ENCODE measurements around the gene TEAD1. TPM values are rescaled to one million over a fixed set of nuclear protein-coding genes. Genes with fewer than 3 reads are reported as not detected.

The TEAD1 gene
- polyA plus RNA-seq, 1 experiment, result 113 TPM

- Histone ChIP-seq H3K27me3 (ENCODE audit: control insufficient read depth, insufficient read depth, low read length) (no peaks in the 10 kb centered on the region), H3K4me3 (ENCODE audit: low read depth, low read length) (no peak overlapping the region), H3K9me3 (ENCODE audit: control insufficient read depth, insufficient read depth, low read length) (no peaks in the 10 kb centered on the region), H3K27ac (ENCODE audit: low read depth, low read length) (peak overlapping the region; percentile 60)
- ChIA-PET POLR2A (no interaction called here), CTCF (interaction anchor here (0.8 to 1.4 kb wide), 3 partner anchors 58 to 480 kb away, joined by 3 read pairs; no protein-coding TSS in a partner anchor)
- no peak for DNase-seq (ENCODE audit: low read depth, low spot score)
- no peak for TF ChIP-seq CTCF (IDR thresholded peaks at IDR 0.05; ENCODE audit: low read depth, low read length)
Observed at GRCh38 chr11:12810568-12810894, 136.3 kb downstream of the TEAD1 start.

- no peak overlapping the region for H3K27ac ChIP-seq (ENCODE audit: low read depth, low read length)
- H3K9me3 ChIP-seq (ENCODE audit: control insufficient read depth, insufficient read depth, low read length), result no peaks in the 10 kb centered on the region
- CTCF ChIA-PET, result interaction anchor here (0.9 to 1.4 kb wide), 2 partner anchors 82 to 523 kb away, joined by 3 read pairs; no protein-coding TSS in a partner anchor
- no peak overlapping the region for H3K4me3 ChIP-seq (ENCODE audit: low read depth, low read length)
- POLR2A ChIA-PET, result no interaction called here
- no peak for TF ChIP-seq CTCF (IDR thresholded peaks at IDR 0.05; ENCODE audit: low read depth, low read length)
- H3K27me3 ChIP-seq (ENCODE audit: control insufficient read depth, insufficient read depth, low read length), result no peaks in the 10 kb centered on the region
- no peak for DNase-seq (ENCODE audit: low read depth, low spot score)
Observed at GRCh38 chr11:12811861-12812260, 137.6 kb downstream of the TEAD1 start.

DNA sequence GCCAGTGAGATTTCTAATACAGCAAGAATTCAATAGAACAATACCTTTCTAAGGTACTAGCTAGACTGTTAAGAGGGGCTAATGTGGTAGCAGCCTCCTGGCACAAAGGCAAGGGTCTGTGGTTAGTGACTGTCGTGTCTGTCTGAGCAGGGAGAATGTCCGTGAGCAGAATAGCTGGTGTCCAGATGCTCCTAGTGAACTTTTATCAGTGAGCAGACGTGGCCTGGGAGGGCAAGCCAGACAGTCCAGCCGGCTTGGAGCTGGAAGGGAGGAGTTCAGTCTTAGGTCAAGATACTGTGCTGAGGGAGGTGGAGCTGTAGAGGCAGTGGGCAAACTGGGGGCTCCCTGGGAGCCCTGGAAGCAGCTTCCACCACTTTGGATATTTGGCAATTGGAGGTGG, 138.6 kb downstream of the TEAD1 start:
- Histone ChIP-seq H3K9me3 (ENCODE audit: control insufficient read depth, insufficient read depth, low read length) (no peaks in the 10 kb centered on the region), H3K27ac (ENCODE audit: low read depth, low read length) (no peak overlapping the region), H3K4me3 (ENCODE audit: low read depth, low read length) (no peak overlapping the region), H3K27me3 (ENCODE audit: control insufficient read depth, insufficient read depth, low read length) (no peaks in the 10 kb centered on the region)
- no peak for DNase-seq (ENCODE audit: low read depth, low spot score)
- no peak for TF ChIP-seq CTCF (IDR thresholded peaks at IDR 0.05; ENCODE audit: low read depth, low read length)
- ChIA-PET POLR2A (interaction anchor here (0.7 to 1.0 kb wide), 2 partner anchors 18 to 43 kb away, joined by 3 read pairs; no protein-coding TSS in a partner anchor), CTCF (interaction anchor here (0.8 kb wide), 1 partner anchor 482 kb away, joined by 3 read pairs; no protein-coding TSS in a partner anchor)

GRCh38 chr11:12813371-12814225, 139.4 kb downstream of the TEAD1 start:
- POLR2A ChIA-PET, result interaction anchor here (0.6 to 2.3 kb wide), 6 partner anchors 9 to 86 kb away, joined by 3 to 6 read pairs (median 3); no protein-coding TSS in a partner anchor
- Histone ChIP-seq H3K27ac (ENCODE audit: low read depth, low read length) (peak overlapping the region; percentile 86), H3K4me3 (ENCODE audit: low read depth, low read length) (no peak overlapping the region), H3K9me3 (ENCODE audit: control insufficient read depth, insufficient read depth, low read length) (no peaks in the 10 kb centered on the region), H3K27me3 (ENCODE audit: control insufficient read depth, insufficient read depth, low read length) (no peaks in the 10 kb centered on the region)
- TF ChIP-seq CTCF (IDR thresholded peaks at IDR 0.05; ENCODE audit: low read depth, low read length), result no peak
- peak; percentile 69 for DNase-seq (ENCODE audit: low read depth, low spot score)
- CTCF ChIA-PET, result interaction anchor here (0.8 to 1.5 kb wide), 3 partner anchors 10 to 483 kb away, joined by 3 to 5 read pairs (median 3); no protein-coding TSS in a partner anchor

DNA sequence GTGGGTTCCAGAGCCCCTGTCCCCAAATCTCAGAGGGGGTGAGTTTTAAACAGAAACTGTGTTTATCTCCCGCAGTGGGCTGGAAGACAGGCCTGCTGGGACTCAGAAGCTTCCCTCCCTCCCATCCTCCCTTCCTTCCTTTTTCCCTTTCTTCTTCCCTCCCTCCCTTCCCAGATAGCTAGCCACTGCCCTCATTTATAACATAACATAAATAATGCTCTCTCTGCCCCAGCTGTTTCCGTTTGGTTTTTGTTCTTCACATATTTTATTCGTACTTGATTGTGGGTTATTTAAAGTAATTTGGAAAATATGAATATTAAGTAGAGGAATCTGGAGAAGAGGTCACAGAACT, 140.9 kb downstream of the TEAD1 start:
- H3K9me3 ChIP-seq (ENCODE audit: control insufficient read depth, insufficient read depth, low read length), result no peaks in the 10 kb centered on the region
- H3K27me3 ChIP-seq (ENCODE audit: control insufficient read depth, insufficient read depth, low read length), result no peaks in the 10 kb centered on the region
- no peak for TF ChIP-seq CTCF (IDR thresholded peaks at IDR 0.05; ENCODE audit: low read depth, low read length)
- ChIA-PET POLR2A (interaction anchor here (0.5 to 2.3 kb wide), 12 partner anchors 8 to 528 kb away, joined by 3 to 9 read pairs (median 4); no protein-coding TSS in a partner anchor), CTCF (interaction anchor here (0.7 to 1.7 kb wide), 4 partner anchors 23 to 527 kb away, joined by 3 to 4 read pairs (median 4); no protein-coding TSS in a partner anchor)
- H3K4me3 ChIP-seq (ENCODE audit: low read depth, low read length), result peak overlapping the region; percentile 39
- H3K27ac ChIP-seq (ENCODE audit: low read depth, low read length), result peak overlapping the region; percentile 86
- no peak for DNase-seq (ENCODE audit: low read depth, low spot score)

All from AG04450 (cell line).